HEK293 (cell line): ENCODE data around the gene MBD5.

Source experiments
- CTCF ChIA-PET: fragments of 350-600 bp; formaldehyde crosslinking; extraction: SDS; loops from one replicate; lab custom pipeline; 2021; ENCODE audit warnings: antibody characterized with exemption; lab: Yijun Ruan, JAX
- POLR2A ChIA-PET: fragments of 300-600 bp; formaldehyde crosslinking; extraction: SDS; loops from one replicate; lab custom pipeline; 2020; ENCODE audit warnings: antibody characterized with exemption, inconsistent platforms; lab: Yijun Ruan, JAX
- H3K27ac ChIP-seq: fragments of 200-500 bp; sonication (Bioruptor generic); 2 replicates; pipeline ENCODE4 v1.5.1; 2014; ENCODE audit warnings: low read depth, low read length, control low read depth, inconsistent platforms; ENCODE audit errors: extremely low read depth
- H3K36me3 ChIP-seq, 2 experiments: fragments of 200-500 bp in 1 of 2; sonication (Bioruptor generic) in 1 of 2; 1 replicate in 1 of 2; 2 replicates in 1 of 2; pipeline ENCODE4 v1.5.1; 2014 to 2017; ENCODE audit warnings: inconsistent platforms in 2 of 2, low read length in 2 of 2; ENCODE audit not compliant: control insufficient read depth in 2 of 2, insufficient read depth in 1 of 2
- H3K4me1 ChIP-seq: fragments of 200-500 bp; sonication (Bioruptor generic); 2 replicates; pipeline ENCODE4 v1.5.1; 2014; ENCODE audit warnings: mild to moderate bottlenecking, low read length, inconsistent platforms; ENCODE audit not compliant: control insufficient read depth, insufficient read depth
- H3K4me3 ChIP-seq: 2 replicates; pipeline ENCODE4 v1.5.1; 2011; ENCODE audit warnings: low read depth, mild to moderate bottlenecking, control low read depth, low read length, moderate library complexity
- H3K9me3 ChIP-seq: fragments of 200-500 bp; sonication (Bioruptor generic); 2 replicates; pipeline ENCODE4 v1.5.1; 2014; ENCODE audit warnings: low read depth, low read length, inconsistent platforms; ENCODE audit not compliant: control insufficient read depth, insufficient read depth
- BCL11A ChIP-seq: fragments of 450-650 bp; formaldehyde crosslinking; IDR thresholded peaks from 2 replicates; pipeline ENCODE4 v1.5.1; 2016; ENCODE audit warnings: low read depth, missing biosample characterization, missing genetic modification characterization
- MZF1 ChIP-seq: fragments of 450-650 bp; formaldehyde crosslinking; IDR thresholded peaks from 2 replicates; pipeline ENCODE4 v1.5.1; 2017; ENCODE audit warnings: missing biosample characterization, missing genetic modification characterization, borderline replicate concordance
- SP2 ChIP-seq: fragments of 450-650 bp; formaldehyde crosslinking; IDR thresholded peaks from 2 replicates; pipeline ENCODE4 v1.5.1; 2016; ENCODE audit warnings: missing biosample characterization, missing genetic modification characterization
- ZBTB17 ChIP-seq: fragments of 450-650 bp; formaldehyde crosslinking; IDR thresholded peaks from 2 replicates; pipeline ENCODE4 v1.5.1; 2016; ENCODE audit warnings: missing biosample characterization, missing genetic modification characterization
- ZNF169 ChIP-seq: fragments of 450-650 bp; formaldehyde crosslinking; IDR thresholded peaks from 2 replicates; pipeline ENCODE4 v1.5.1; 2016; ENCODE audit warnings: missing biosample characterization, missing genetic modification characterization
- ZNF211 ChIP-seq: fragments of 450-650 bp; formaldehyde crosslinking; IDR thresholded peaks from 2 replicates; pipeline ENCODE4 v1.5.1; 2016; ENCODE audit warnings: low read depth, missing biosample characterization, missing genetic modification characterization
- ZNF280C ChIP-seq: fragments of 450-650 bp; formaldehyde crosslinking; IDR thresholded peaks from 2 replicates; pipeline ENCODE4 v1.5.1; 2016; ENCODE audit warnings: missing biosample characterization, missing genetic modification characterization
- ZNF280D ChIP-seq: fragments of 450-650 bp; formaldehyde crosslinking; IDR thresholded peaks from 2 replicates; pipeline ENCODE4 v1.5.1; 2016; ENCODE audit warnings: missing biosample characterization, missing genetic modification characterization
- ZNF302 ChIP-seq: fragments of 450-650 bp; formaldehyde crosslinking; IDR thresholded peaks from 2 replicates; pipeline ENCODE4 v1.5.1; 2016; ENCODE audit warnings: missing biosample characterization, missing genetic modification characterization, low read depth
- ZNF350 ChIP-seq: fragments of 450-650 bp; formaldehyde crosslinking; IDR thresholded peaks from 2 replicates; pipeline ENCODE4 v1.5.0; 2017; ENCODE audit warnings: missing biosample characterization, mild to moderate bottlenecking, missing genetic modification characterization
- ZNF544 ChIP-seq: fragments of 450-650 bp; formaldehyde crosslinking; IDR thresholded peaks from 2 replicates; pipeline ENCODE4 v1.5.0; 2017; ENCODE audit warnings: missing biosample characterization, missing genetic modification characterization
- ZNF549 ChIP-seq: fragments of 450-650 bp; IDR thresholded peaks from 2 replicates; pipeline ENCODE4 v1.5.1; 2018; ENCODE audit warnings: missing biosample characterization, missing genetic modification characterization, mild to moderate bottlenecking, inconsistent platforms, moderate library complexity
- ZNF560 ChIP-seq: fragments of 450-650 bp; formaldehyde crosslinking; IDR thresholded peaks from 2 replicates; pipeline ENCODE4 v1.5.1; 2017; ENCODE audit warnings: missing biosample characterization, missing genetic modification characterization, borderline replicate concordance
- ZNF571 ChIP-seq: fragments of 450-650 bp; formaldehyde crosslinking; IDR thresholded peaks from 2 replicates; pipeline ENCODE4 v1.5.0; 2017; ENCODE audit warnings: missing biosample characterization, missing genetic modification characterization
- ZNF768 ChIP-seq: fragments of 450-650 bp; formaldehyde crosslinking; IDR thresholded peaks from 2 replicates; pipeline ENCODE4 v1.5.1; 2018; ENCODE audit warnings: missing biosample characterization, mild to moderate bottlenecking, missing genetic modification characterization
- ZSCAN18 ChIP-seq: fragments of 450-650 bp; formaldehyde crosslinking; IDR thresholded peaks from 2 replicates; pipeline ENCODE4 v1.5.1; 2016; ENCODE audit warnings: missing biosample characterization, missing genetic modification characterization
- TF ChIP-seq, protein P1 (sequence below): fragments of 450-650 bp; formaldehyde crosslinking; IDR thresholded peaks from 2 replicates; pipeline ENCODE4 v1.5.1; 2017; ENCODE audit warnings: missing biosample characterization, missing genetic modification characterization
- TF ChIP-seq, protein P2 (sequence below): fragments of 450-650 bp; formaldehyde crosslinking; IDR thresholded peaks from 2 replicates; pipeline ENCODE4 v1.5.1; 2016; ENCODE audit warnings: missing biosample characterization, missing genetic modification characterization, borderline replicate concordance

Gene MBD5

GRCh38 chr2:148358375-148358774 lies 337.5 kb downstream of the MBD5 start:
- Histone ChIP-seq H3K36me3 (no peaks in the 10 kb centered on the region; a peak in 1 of 3 replicates), H3K4me1 (no peaks in the 10 kb centered on the region), H3K27ac (no peak overlapping the region), H3K4me3 (no peak overlapping the region), H3K9me3 (no peaks in the 10 kb centered on the region)
- TF ChIP-seq ZNF211 (tag by site-specific recombination) (no peak), ZNF350 (tag by site-specific recombination) (no peak), ZSCAN18 (tag by site-specific recombination) (no peak), ZBTB17 (tag by site-specific recombination) (no peak), ZNF768 (tag by site-specific recombination) (no peak), BCL11A (tag by site-specific recombination) (no peak), MZF1 (tag by site-specific recombination) (no peak), ZNF280C (tag by site-specific recombination) (no peak), ZNF169 (tag by site-specific recombination) (no peak), SP2 (tag by site-specific recombination) (no peak), ZNF560 (tag by site-specific recombination) (no peak), ZNF280D (tag by site-specific recombination) (no peak)
- TF ChIP-seq, protein P1, sequence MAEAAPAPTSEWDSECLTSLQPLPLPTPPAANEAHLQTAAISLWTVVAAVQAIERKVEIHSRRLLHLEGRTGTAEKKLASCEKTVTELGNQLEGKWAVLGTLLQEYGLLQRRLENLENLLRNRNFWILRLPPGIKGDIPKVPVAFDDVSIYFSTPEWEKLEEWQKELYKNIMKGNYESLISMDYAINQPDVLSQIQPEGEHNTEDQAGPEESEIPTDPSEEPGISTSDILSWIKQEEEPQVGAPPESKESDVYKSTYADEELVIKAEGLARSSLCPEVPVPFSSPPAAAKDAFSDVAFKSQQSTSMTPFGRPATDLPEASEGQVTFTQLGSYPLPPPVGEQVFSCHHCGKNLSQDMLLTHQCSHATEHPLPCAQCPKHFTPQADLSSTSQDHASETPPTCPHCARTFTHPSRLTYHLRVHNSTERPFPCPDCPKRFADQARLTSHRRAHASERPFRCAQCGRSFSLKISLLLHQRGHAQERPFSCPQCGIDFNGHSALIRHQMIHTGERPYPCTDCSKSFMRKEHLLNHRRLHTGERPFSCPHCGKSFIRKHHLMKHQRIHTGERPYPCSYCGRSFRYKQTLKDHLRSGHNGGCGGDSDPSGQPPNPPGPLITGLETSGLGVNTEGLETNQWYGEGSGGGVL (tag by site-specific recombination) = no peak
- ChIA-PET CTCF (no interaction called here), POLR2A (no interaction called here)

- POLR2A ChIA-PET = no interaction called here
- Histone ChIP-seq H3K27ac (no peak overlapping the region), H3K4me1 (no peaks in the 10 kb centered on the region), H3K36me3 (no peaks in the 10 kb centered on the region; a peak in 1 of 3 replicates), H3K9me3 (no peaks in the 10 kb centered on the region), H3K4me3 (no peak overlapping the region)
- CTCF ChIA-PET = no interaction called here
- TF ChIP-seq ZNF549 (no peak), ZNF302 (tag by site-specific recombination) (no peak), ZNF544 (no peak), ZNF571 (tag by site-specific recombination) (no peak)
- TF ChIP-seq, protein P2, sequence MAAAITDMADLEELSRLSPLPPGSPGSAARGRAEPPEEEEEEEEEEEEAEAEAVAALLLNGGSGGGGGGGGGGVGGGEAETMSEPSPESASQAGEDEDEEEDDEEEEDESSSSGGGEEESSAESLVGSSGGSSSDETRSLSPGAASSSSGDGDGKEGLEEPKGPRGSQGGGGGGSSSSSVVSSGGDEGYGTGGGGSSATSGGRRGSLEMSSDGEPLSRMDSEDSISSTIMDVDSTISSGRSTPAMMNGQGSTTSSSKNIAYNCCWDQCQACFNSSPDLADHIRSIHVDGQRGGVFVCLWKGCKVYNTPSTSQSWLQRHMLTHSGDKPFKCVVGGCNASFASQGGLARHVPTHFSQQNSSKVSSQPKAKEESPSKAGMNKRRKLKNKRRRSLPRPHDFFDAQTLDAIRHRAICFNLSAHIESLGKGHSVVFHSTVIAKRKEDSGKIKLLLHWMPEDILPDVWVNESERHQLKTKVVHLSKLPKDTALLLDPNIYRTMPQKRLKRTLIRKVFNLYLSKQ (tag by site-specific recombination) = no peak
These were observed 339.8 kb downstream of the MBD5 start for GRCh38 chr2:148360662-148361061.
